Measurements from ENCODE around the gene CD3E.

CD3E gene

DNA sequence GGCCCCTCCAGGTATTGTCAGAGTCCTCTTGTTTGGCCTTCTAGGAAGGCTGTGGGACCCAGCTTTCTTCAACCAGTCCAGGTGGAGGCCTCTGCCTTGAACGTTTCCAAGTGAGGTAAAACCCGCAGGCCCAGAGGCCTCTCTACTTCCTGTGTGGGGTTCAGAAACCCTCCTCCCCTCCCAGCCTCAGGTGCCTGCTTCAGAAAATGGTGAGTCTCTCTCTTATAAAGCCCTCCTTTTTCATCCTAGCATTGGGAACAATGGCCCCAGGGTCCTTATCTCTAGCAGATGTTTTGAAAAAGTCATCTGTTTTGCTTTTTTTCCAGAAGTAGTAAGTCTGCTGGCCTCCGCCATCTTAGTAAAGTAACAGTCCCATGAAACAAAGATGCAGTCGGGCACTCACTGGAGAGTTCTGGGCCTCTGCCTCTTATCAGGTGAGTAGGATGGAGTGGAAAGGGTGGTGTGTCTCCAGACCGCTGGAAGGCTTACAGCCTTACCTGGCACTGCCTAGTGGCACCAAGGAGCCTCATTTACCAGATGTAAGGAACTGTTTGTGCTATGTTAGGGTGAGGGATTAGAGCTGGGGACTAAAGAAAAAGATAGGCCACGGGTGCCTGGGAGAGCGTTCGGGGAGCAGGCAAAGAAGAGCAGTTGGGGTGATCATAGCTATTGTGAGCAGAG is at the start of gene CD3E:
CD3E (plus strand) TSS at position 163 of the 681 bp plus-strand sequence; CDS start at position 386, 223 bp downstream.
- no peaks in the 10 kb centered on the region for H3K4me1 ChIP-seq (ENCODE audit: control insufficient read depth in 5 of 5, insufficient read depth in 5 of 5, low read length in 5 of 5)

DNA sequence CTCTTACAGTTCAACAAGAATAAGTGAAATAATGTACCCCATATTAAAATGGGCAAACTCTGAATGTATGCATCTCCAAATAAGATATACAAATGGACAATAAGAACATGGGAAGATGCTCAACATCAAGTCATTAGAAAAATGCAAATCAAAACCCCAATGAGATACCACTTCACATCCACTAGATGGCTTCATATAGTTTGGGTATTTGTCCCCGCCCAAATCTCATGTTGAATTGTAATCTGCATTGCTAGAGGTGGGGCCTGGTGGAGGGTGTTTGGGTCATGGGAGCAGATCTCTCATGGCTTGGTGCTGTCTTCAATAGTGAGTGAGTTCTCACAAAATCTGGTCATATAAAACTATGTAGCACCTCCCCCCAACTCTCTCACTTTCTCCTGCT is 46.1 kb upstream of the CD3E start:
- peaks cover 0 to 8% (median 6%) of the 10 kb centered on the region in 5 donors for H3K27me3 ChIP-seq (ENCODE audit: control insufficient read depth in 5 of 5, insufficient read depth in 4 of 5, low read length in 5 of 5)
- no peaks in the 10 kb centered on the region for H3K4me1 ChIP-seq (ENCODE audit: control insufficient read depth in 5 of 5, insufficient read depth in 5 of 5, low read length in 5 of 5)
- peaks cover 0 to 3% (median 0%) of the 10 kb centered on the region in 5 donors for H3K9me3 ChIP-seq (ENCODE audit: control insufficient read depth in 5 of 5, low read length in 5 of 5)
- no peak overlapping the region for H3K27ac ChIP-seq (ENCODE audit: low read depth, low read length)
- no peaks in the 10 kb centered on the region for H3K36me3 ChIP-seq (ENCODE audit: control insufficient read depth in 5 of 5, insufficient read depth in 5 of 5, low read length in 5 of 5)
- H3K4me3 ChIP-seq (ENCODE audit: low read depth in 1 of 5, low read length in 5 of 5), result no peak overlapping the region
- H3K9ac ChIP-seq (ENCODE audit: low read length in 5 of 5), result no peak overlapping the region

More for the DNA sequence above, at the start of gene CD3E:
- H3K9me3 ChIP-seq (ENCODE audit: control insufficient read depth in 5 of 5, low read length in 5 of 5), result no peaks in the 10 kb centered on the region
- peaks cover 0 to 8% (median 3%) of the 10 kb centered on the region in 5 donors for H3K27me3 ChIP-seq (ENCODE audit: control insufficient read depth in 5 of 5, insufficient read depth in 4 of 5, low read length in 5 of 5)
- H3K9ac ChIP-seq (ENCODE audit: low read length in 5 of 5), result no peak within 1 kb of the TSS
- H3K36me3 ChIP-seq (ENCODE audit: control insufficient read depth in 5 of 5, insufficient read depth in 5 of 5, low read length in 5 of 5), result no peaks in the 10 kb centered on the region
- H3K4me3 ChIP-seq (ENCODE audit: low read depth in 1 of 5, low read length in 5 of 5), result peak within 1 kb of the TSS in 2 of 5 donors; percentile 8 to 28
- no peak within 1 kb of the TSS for H3K27ac ChIP-seq (ENCODE audit: low read depth, low read length)

DNA sequence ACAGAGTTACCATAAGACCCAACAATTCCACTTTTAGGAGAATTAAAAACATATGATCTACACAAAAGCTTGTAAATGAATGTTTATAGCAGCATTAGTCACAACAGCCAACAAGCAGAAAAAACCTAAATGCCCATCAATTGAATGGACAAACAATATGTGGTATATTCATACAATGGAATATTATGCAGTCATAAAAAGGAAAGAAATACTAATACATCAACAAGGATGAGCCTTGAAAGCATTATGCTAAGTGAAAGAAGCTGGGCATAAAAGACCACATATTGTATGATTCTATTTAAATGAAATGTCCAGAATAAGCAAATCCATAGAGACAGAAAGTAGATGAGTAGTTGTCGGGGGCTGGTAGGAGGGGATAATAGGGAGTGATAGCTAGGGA is 45.4 kb upstream of the CD3E start:
- Histone ChIP-seq H3K4me3 (ENCODE audit: low read depth in 1 of 5, low read length in 5 of 5) (no peak overlapping the region), H3K36me3 (ENCODE audit: control insufficient read depth in 5 of 5, insufficient read depth in 5 of 5, low read length in 5 of 5) (no peaks in the 10 kb centered on the region), H3K9me3 (ENCODE audit: control insufficient read depth in 5 of 5, low read length in 5 of 5) (peaks cover 0 to 3% (median 0%) of the 10 kb centered on the region in 5 donors), H3K27ac (ENCODE audit: low read depth, low read length) (no peak overlapping the region), H3K27me3 (ENCODE audit: control insufficient read depth in 5 of 5, insufficient read depth in 4 of 5, low read length in 5 of 5) (peaks cover 0 to 11% (median 6%) of the 10 kb centered on the region in 5 donors), H3K4me1 (ENCODE audit: control insufficient read depth in 5 of 5, insufficient read depth in 5 of 5, low read length in 5 of 5) (peaks cover 0 to 6% (median 6%) of the 10 kb centered on the region in 5 donors), H3K9ac (ENCODE audit: low read length in 5 of 5) (no peak overlapping the region)

DNA sequence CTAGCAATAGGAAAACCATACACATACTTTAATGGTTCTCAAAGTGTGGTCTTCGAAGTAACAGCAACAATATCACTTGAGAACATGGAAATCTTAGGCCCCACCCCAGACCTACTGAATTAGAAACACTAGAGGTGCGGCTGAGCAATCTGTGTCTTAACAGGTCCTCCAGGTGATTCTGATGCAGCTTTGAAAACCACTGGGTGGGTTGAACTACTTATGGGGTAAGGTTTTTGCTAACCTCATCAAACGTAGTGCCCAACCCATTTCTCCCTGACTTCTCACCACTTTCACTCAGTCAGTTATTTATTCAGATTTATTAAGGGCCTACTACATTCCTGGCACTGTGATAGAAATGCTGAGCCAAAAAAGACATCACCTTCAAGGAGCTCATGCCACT is 44.2 kb upstream of the CD3E start:
- peaks cover 6 to 17% (median 8%) of the 10 kb centered on the region in 5 donors for H3K27me3 ChIP-seq (ENCODE audit: control insufficient read depth in 5 of 5, insufficient read depth in 4 of 5, low read length in 5 of 5)
- no peaks in the 10 kb centered on the region for H3K36me3 ChIP-seq (ENCODE audit: control insufficient read depth in 5 of 5, insufficient read depth in 5 of 5, low read length in 5 of 5)
- no peak overlapping the region for H3K27ac ChIP-seq (ENCODE audit: low read depth, low read length)
- no peak overlapping the region for H3K4me3 ChIP-seq (ENCODE audit: low read depth in 1 of 5, low read length in 5 of 5)
- H3K9ac ChIP-seq (ENCODE audit: low read length in 5 of 5), result no peak overlapping the region
- H3K4me1 ChIP-seq (ENCODE audit: control insufficient read depth in 5 of 5, insufficient read depth in 5 of 5, low read length in 5 of 5), result peaks cover 0 to 10% (median 8%) of the 10 kb centered on the region in 5 donors
- peaks cover 0 to 3% (median 0%) of the 10 kb centered on the region in 5 donors for H3K9me3 ChIP-seq (ENCODE audit: control insufficient read depth in 5 of 5, low read length in 5 of 5)

DNA sequence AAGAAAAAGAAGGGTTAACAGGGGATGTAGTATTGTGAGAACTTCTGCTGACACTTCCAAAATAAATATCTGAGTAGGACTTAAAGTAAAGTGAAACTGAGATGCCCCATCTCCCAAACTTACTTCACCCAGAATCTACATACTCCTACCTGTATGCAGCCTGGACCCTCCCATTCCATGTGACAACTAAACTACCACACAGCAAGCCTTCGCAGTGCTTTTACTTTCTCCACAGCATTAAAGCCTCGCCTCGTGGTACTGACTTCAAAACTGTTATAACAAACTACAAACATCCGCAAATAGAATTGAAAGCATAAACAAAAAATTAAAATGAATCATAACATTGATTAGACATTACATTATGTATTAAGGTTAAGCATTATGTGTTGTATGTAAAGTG is 41.4 kb upstream of the CD3E start:
- H3K9ac ChIP-seq (ENCODE audit: low read length in 5 of 5), result no peak overlapping the region
- no peak overlapping the region for H3K27ac ChIP-seq (ENCODE audit: low read depth, low read length)
- peaks cover 0 to 3% (median 0%) of the 10 kb centered on the region in 5 donors for H3K9me3 ChIP-seq (ENCODE audit: control insufficient read depth in 5 of 5, low read length in 5 of 5)
- H3K4me1 ChIP-seq (ENCODE audit: control insufficient read depth in 5 of 5, insufficient read depth in 5 of 5, low read length in 5 of 5), result peaks cover 0 to 20% (median 8%) of the 10 kb centered on the region in 5 donors
- no peak overlapping the region for H3K4me3 ChIP-seq (ENCODE audit: low read depth in 1 of 5, low read length in 5 of 5)
- H3K27me3 ChIP-seq (ENCODE audit: control insufficient read depth in 5 of 5, insufficient read depth in 4 of 5, low read length in 5 of 5), result peaks cover 6 to 17% (median 11%) of the 10 kb centered on the region in 5 donors
- H3K36me3 ChIP-seq (ENCODE audit: control insufficient read depth in 5 of 5, insufficient read depth in 5 of 5, low read length in 5 of 5), result no peaks in the 10 kb centered on the region

DNA sequence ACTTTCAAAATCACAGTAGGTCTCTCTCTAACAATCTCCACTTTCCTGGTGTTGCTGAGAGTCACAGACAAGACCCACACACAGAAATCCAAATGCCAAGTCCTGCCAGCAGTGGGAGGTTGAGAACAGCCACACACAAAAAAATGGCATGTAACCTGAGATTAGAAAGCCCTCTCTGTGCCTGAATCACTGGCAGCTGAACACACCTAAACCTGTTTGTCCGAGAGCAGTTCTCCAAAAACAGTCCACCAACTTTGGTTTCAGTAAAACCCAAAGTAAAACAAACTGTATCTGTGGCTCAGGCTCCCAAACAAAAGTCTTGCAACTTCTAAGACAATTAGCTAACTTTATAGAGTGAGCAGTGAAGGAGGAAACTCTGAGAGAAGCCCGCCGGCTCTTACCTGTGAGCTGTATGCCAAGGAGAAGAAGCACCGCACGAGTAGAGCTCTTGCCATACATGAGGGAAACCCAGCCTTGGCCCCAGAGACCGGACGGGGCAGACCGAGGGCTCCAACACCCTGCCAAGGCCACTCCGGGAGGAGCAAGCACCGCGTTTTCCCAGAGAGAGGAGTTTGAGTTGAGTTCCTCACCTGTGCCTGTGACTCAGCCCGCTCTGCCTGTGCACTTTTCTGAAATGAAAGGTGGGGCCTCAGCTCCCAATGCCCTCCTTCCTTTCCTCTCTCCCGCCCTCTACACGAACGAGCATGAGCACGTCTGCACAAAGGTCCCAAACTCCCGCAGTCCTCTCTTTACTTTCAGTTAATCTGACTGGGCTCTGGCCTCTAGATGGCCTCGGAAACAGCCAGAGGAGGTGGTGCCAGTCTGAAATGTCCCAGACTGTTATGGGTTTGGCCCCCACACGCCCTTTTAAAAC is 40.6 kb upstream of the CD3E start, which contains the start of gene MPZL2:
MPZL2 (minus strand) TSS at position 603 of the 874 bp plus-strand sequence; CDS start at position 459, 144 bp downstream.
- peak within 1 kb of the TSS; percentile 36 to 57 (median 54) for H3K4me3 ChIP-seq (ENCODE audit: low read depth in 1 of 5, low read length in 5 of 5)
- peaks cover 0 to 20% (median 8%) of the 10 kb centered on the region in 5 donors for H3K4me1 ChIP-seq (ENCODE audit: control insufficient read depth in 5 of 5, insufficient read depth in 5 of 5, low read length in 5 of 5)
- H3K27me3 ChIP-seq (ENCODE audit: control insufficient read depth in 5 of 5, insufficient read depth in 4 of 5, low read length in 5 of 5), result peaks cover 6 to 17% (median 11%) of the 10 kb centered on the region in 5 donors
- no peak within 1 kb of the TSS for H3K27ac ChIP-seq (ENCODE audit: low read depth, low read length)
- H3K9ac ChIP-seq (ENCODE audit: low read length in 5 of 5), result peak within 1 kb of the TSS in 2 of 5 donors; percentile 39 to 45
- H3K9me3 ChIP-seq (ENCODE audit: control insufficient read depth in 5 of 5, low read length in 5 of 5), result peaks cover 0 to 3% (median 0%) of the 10 kb centered on the region in 5 donors
- no peaks in the 10 kb centered on the region for H3K36me3 ChIP-seq (ENCODE audit: control insufficient read depth in 5 of 5, insufficient read depth in 5 of 5, low read length in 5 of 5)

DNA sequence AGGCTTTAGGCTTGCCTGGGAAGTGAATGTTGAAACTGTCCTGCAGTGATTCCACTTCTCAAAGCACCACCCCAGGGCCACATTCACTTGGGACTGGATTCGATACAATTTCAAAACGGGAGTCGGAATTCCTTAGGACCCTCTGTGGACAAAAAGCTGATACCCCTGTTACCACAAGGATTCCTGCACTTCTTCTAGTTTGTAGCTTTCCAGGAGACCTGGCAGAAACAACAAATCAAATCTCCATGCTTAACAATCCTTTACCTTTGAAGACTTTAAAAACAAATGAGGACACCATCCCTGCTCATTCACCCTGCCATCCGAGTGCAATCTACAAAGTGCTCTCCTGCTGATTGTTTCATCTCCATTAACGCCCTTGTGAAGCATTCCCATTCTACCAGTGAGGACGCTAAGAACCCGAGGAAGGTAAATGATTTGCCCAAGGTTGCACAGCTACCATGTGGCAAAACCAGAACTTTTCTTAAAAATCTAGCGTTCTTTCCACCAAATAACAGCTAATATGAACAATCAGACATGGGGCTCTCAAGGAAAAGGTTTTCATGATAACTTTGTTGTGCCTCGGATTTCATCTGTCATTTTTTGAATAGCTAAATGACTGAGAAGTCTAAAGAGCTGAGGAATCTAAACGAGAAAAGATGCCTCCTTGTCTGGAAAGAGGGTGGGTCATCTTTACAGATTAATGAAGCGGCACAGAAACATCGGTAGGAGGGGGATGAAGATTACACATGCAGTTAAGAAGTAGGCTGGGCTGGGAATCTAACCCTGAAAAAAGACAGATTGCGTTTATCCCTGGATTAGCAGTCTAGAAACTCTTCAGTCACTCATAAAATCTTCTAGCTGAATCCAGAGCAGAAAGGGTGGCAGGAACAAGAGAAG is 39.7 kb upstream of the CD3E start:
- Histone ChIP-seq H3K4me1 (ENCODE audit: control insufficient read depth in 5 of 5, insufficient read depth in 5 of 5, low read length in 5 of 5) (peaks cover 0 to 20% (median 8%) of the 10 kb centered on the region in 5 donors), H3K4me3 (ENCODE audit: low read depth in 1 of 5, low read length in 5 of 5) (peak overlapping the region in 4 of 5 donors; percentile 51 to 57 (median 56)), H3K27me3 (ENCODE audit: control insufficient read depth in 5 of 5, insufficient read depth in 4 of 5, low read length in 5 of 5) (peaks cover 6 to 17% (median 11%) of the 10 kb centered on the region in 5 donors), H3K9me3 (ENCODE audit: control insufficient read depth in 5 of 5, low read length in 5 of 5) (no peaks in the 10 kb centered on the region), H3K27ac (ENCODE audit: low read depth, low read length) (no peak overlapping the region), H3K36me3 (ENCODE audit: control insufficient read depth in 5 of 5, insufficient read depth in 5 of 5, low read length in 5 of 5) (no peaks in the 10 kb centered on the region), H3K9ac (ENCODE audit: low read length in 5 of 5) (peak overlapping the region in 2 of 5 donors; percentile 39 to 45)

DNA sequence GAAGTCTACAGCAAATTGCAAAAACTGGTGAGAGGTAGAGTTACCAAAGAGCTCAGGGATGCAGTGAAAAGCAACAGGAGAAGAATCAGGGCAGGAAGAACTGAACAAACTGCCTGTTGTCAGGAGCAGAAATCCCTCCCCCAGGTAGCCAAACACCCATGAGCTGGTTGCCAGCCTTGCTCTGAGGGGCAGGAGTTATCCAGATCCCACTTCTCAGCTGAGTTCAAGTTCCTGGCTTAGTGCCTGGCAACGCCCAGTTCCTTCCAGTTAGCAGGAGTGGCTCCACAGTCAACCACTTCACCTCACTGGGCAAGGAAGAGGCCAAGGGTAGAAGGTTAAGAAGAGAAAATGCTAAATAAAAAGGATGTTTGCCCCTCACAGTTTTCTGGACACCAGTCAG is 38.6 kb upstream of the CD3E start:
- no peaks in the 10 kb centered on the region for H3K9me3 ChIP-seq (ENCODE audit: control insufficient read depth in 5 of 5, low read length in 5 of 5)
- no peak overlapping the region for H3K9ac ChIP-seq (ENCODE audit: low read length in 5 of 5)
- H3K27ac ChIP-seq (ENCODE audit: low read depth, low read length), result no peak overlapping the region
- H3K4me3 ChIP-seq (ENCODE audit: low read depth in 1 of 5, low read length in 5 of 5), result no peak overlapping the region
- H3K27me3 ChIP-seq (ENCODE audit: control insufficient read depth in 5 of 5, insufficient read depth in 4 of 5, low read length in 5 of 5), result peaks cover 6 to 17% (median 11%) of the 10 kb centered on the region in 5 donors
- H3K4me1 ChIP-seq (ENCODE audit: control insufficient read depth in 5 of 5, insufficient read depth in 5 of 5, low read length in 5 of 5), result peaks cover 0 to 20% (median 8%) of the 10 kb centered on the region in 5 donors
- H3K36me3 ChIP-seq (ENCODE audit: control insufficient read depth in 5 of 5, insufficient read depth in 5 of 5, low read length in 5 of 5), result no peaks in the 10 kb centered on the region

DNA sequence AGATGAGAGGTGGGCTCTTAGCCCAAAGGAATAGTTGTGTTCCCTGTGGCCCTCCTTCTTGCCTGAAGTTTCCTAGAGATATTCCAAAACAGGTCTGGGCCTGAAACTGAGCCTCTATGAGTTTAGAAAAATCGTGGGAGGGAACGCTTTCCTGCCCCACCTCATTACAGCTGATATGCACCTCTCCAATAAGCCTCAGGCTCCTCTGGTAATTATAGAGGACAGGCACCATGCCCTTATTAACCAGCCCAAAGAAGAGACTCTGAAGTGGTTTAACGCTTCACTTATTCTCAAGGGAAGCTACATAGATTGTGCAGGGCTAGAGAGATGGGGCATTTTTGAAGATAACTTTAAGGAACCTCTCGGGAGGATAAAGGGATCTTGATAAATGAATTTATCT is 37.0 kb upstream of the CD3E start:
- Histone ChIP-seq H3K4me1 (ENCODE audit: control insufficient read depth in 5 of 5, insufficient read depth in 5 of 5, low read length in 5 of 5) (peaks cover 0 to 20% (median 8%) of the 10 kb centered on the region in 5 donors), H3K9me3 (ENCODE audit: control insufficient read depth in 5 of 5, low read length in 5 of 5) (no peaks in the 10 kb centered on the region), H3K27me3 (ENCODE audit: control insufficient read depth in 5 of 5, insufficient read depth in 4 of 5, low read length in 5 of 5) (peaks cover 6 to 14% (median 8%) of the 10 kb centered on the region in 5 donors), H3K4me3 (ENCODE audit: low read depth in 1 of 5, low read length in 5 of 5) (no peak overlapping the region), H3K36me3 (ENCODE audit: control insufficient read depth in 5 of 5, insufficient read depth in 5 of 5, low read length in 5 of 5) (no peaks in the 10 kb centered on the region), H3K27ac (ENCODE audit: low read depth, low read length) (no peak overlapping the region), H3K9ac (ENCODE audit: low read length in 5 of 5) (no peak overlapping the region)
